Astrocyte (in vitro differentiated cells and primary cell): Measurements from ENCODE around the gene LGR6.

ENCODE experiments used
- CTCF ChIP-seq: IDR thresholded peaks from 2 replicates; pipeline ENCODE4 v1.5.1; 2011; ENCODE audit warnings: low read depth, mild to moderate bottlenecking, inconsistent platforms, low read length, moderate library complexity; ENCODE audit not compliant: insufficient read depth
- EZH2 ChIP-seq: IDR thresholded peaks from 2 replicates; pipeline ENCODE4 v1.6.1; 2012; ENCODE audit warnings: mild to moderate bottlenecking, low read length, inconsistent platforms; ENCODE audit not compliant: insufficient read depth

DNA sequence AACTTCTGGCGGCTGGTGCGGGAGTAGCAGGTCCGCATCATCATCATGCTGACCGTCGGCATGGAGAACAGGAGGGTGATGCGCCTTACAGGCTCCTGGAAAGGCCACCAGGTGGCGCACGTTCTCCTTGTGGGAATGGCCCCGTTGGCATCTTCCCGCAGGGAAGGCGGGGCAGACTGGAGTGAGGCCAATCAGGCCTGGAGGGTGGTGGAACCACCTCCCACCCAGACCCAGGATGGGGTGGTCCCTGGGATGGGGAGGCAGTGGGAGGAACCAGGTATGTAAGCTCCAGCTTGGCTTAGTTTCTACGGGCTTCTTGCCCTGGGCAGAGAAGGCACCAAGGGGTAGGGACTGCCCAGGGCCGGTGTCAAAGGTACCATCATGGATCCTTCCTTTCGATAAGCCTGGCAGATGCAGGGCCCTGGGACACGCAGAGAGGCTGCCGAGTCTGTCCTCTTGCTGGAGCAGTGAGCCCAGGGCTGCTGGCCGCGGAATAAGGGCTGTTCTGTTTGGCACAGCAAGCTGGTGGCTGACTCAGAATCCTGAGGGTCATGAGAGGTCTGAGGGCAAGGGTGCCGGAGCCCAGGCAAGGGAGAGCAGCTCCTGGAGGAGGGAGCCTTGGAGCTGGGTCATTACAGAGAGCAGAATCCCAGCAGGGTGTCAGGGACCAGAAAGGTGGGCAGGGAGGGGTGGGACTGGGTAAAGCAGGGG lies 8.7 kb upstream of the LGR6 start:
- TF ChIP-seq EZH2, result no peak
- TF ChIP-seq CTCF, result peak; percentile 75
